GM12865 (cell line): ENCODE results near the gene CRIP2.
A peak's percentile ranks its signal among the peaks of the same experiment; 100 is the strongest.

Source experiments
- DNase-seq: peaks from one replicate; pipeline ENCODE4 v3.0.0; 2010; ENCODE audit warnings: low read depth
- H3K4me3 ChIP-seq: 2 replicates; pipeline ENCODE4 v1.5.1; 2011; ENCODE audit warnings: mild to moderate bottlenecking, low read depth, low read length, control low read depth
- CTCF ChIP-seq: IDR thresholded peaks from 2 replicates; pipeline ENCODE4 v1.5.1; 2011; ENCODE audit warnings: low read length, control low read depth, low read depth, inconsistent platforms; ENCODE audit not compliant: insufficient read depth; ENCODE audit errors: missing control alignments

Gene CRIP2

GRCh38 chr14:105447651-105448640 is 26.7 kb upstream of the CRIP2 start:
- DNase-seq, result no peak
- TF ChIP-seq CTCF, result no peak
- no peak overlapping the region for H3K4me3 ChIP-seq

GRCh38 chr14:105448706-105449111 is 25.9 kb upstream of the CRIP2 start:
- peak; percentile 70 for DNase-seq
- peak; percentile 87 for TF ChIP-seq CTCF
- no peak overlapping the region for H3K4me3 ChIP-seq

- no peak for DNase-seq
- no peak overlapping the region for H3K4me3 ChIP-seq
- no peak for TF ChIP-seq CTCF
Measured at GRCh38 chr14:105449276-105450122, 25.1 kb upstream of the CRIP2 start.

GRCh38 chr14:105450123-105450505 is 24.5 kb upstream of the CRIP2 start:
- no peak for DNase-seq
- H3K4me3 ChIP-seq, result no peak overlapping the region
- TF ChIP-seq CTCF, result no peak

- DNase-seq, result no peak
- no peak for TF ChIP-seq CTCF
- H3K4me3 ChIP-seq, result no peak overlapping the region
Measured at GRCh38 chr14:105450864-105451720, 23.5 kb upstream of the CRIP2 start.

- H3K4me3 ChIP-seq, result no peak overlapping the region
- no peak for DNase-seq
- no peak for TF ChIP-seq CTCF
Measured at GRCh38 chr14:105452963-105453362, 21.7 kb upstream of the CRIP2 start.
